ENCODE data around the gene GARRE1.

DNA sequence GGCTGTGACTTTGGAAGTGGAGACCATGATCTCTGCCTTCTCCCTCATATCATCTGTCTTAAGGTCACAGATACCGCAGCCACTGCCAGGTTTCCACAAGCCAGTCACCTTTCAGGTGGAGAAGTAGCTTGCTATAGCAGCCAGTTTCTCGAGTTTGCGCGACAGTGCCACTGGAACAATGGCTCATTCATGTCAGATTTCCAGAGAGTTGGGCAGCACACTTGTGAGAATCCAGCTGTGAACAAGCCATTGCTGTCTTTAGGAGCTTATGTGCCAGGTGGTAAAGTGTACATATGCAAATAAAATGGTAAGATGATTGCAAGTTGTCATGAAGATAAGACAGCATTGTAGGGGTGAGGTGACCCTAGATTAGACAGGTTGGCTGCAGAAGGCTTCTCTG lies 22.3 kb downstream of the GARRE1 start:
- no peak for TF ChIP-seq HNF4A (conservative IDR thresholded peaks at IDR 0.05)
- TF ChIP-seq SP1 (IDR thresholded peaks at IDR 0.05): no peak
- TF ChIP-seq, protein P1, sequence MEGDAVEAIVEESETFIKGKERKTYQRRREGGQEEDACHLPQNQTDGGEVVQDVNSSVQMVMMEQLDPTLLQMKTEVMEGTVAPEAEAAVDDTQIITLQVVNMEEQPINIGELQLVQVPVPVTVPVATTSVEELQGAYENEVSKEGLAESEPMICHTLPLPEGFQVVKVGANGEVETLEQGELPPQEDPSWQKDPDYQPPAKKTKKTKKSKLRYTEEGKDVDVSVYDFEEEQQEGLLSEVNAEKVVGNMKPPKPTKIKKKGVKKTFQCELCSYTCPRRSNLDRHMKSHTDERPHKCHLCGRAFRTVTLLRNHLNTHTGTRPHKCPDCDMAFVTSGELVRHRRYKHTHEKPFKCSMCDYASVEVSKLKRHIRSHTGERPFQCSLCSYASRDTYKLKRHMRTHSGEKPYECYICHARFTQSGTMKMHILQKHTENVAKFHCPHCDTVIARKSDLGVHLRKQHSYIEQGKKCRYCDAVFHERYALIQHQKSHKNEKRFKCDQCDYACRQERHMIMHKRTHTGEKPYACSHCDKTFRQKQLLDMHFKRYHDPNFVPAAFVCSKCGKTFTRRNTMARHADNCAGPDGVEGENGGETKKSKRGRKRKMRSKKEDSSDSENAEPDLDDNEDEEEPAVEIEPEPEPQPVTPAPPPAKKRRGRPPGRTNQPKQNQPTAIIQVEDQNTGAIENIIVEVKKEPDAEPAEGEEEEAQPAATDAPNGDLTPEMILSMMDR (IDR thresholded peaks at IDR 0.05; ENCODE audit: low read depth, low read length, missing input control): no peak
- TF ChIP-seq EGR1 (IDR thresholded peaks at IDR 0.05; ENCODE audit: low read depth in 2 of 2): no peak
- no peak for TF ChIP-seq TAF1 (conservative IDR thresholded peaks at IDR 0.05)
- TF ChIP-seq FOXA1 (IDR thresholded peaks at IDR 0.05): no peak
- no peak for TF ChIP-seq RAD21 (IDR thresholded peaks at IDR 0.05)
